Measurements from ENCODE around the gene NIN.

- TF ChIP-seq CTCF (IDR thresholded peaks at IDR 0.05) (no peak), POLR2A (IDR thresholded peaks at IDR 0.05) (no peak)
These were observed 33.3 kb upstream of the NIN start for GRCh38 chr14:50864237-50864636.
